IPS-15b (cell line): ENCODE data around the gene ADAMTS8.

Experiments used
- H3K27me3 ChIP-seq: one replicate; pipeline ENCODE4 v1.6.1; 2013; ENCODE audit warnings: low read length; ENCODE audit not compliant: control insufficient read depth, insufficient read depth
- H3K36me3 ChIP-seq: one replicate; pipeline ENCODE4 v1.6.1; 2013; ENCODE audit warnings: low read length; ENCODE audit not compliant: control insufficient read depth, insufficient read depth
- H3K4me1 ChIP-seq: one replicate; pipeline ENCODE4 v1.6.1; 2013; ENCODE audit warnings: mild to moderate bottlenecking, low read length; ENCODE audit not compliant: control insufficient read depth, insufficient read depth
- H3K4me3 ChIP-seq: one replicate; pipeline ENCODE4 v1.5.1; 2013; ENCODE audit warnings: low read depth, low read length
- H3K9ac ChIP-seq: one replicate; pipeline ENCODE4 v1.6.1; 2013; ENCODE audit warnings: low read depth, mild to moderate bottlenecking, low read length
- H3K9me3 ChIP-seq: one replicate; pipeline ENCODE4 v1.6.1; 2013; ENCODE audit warnings: mild to moderate bottlenecking, low read length; ENCODE audit not compliant: control insufficient read depth, insufficient read depth

The ADAMTS8 gene

DNA sequence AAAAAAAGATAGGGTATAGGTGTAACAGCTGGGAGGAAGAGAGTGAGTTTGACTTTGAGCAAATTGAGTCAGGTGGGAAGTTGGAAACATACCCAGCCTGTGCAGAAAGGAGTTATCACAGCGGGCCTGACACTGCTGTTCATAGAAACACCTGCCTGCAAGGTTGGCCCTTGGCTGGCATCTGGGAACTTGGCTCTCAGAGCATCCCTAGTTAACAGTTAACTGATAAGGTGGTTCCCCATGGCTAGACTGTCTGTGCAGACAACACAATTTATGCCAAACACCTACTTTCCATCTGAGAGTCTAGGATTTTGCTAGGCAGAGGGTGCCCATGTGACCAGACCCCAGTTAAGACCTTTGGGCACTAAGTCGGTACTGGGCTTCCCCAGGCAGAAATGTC is 31.4 kb downstream of the ADAMTS8 start:
- Histone ChIP-seq H3K9ac (no peak overlapping the region), H3K4me3 (no peak overlapping the region), H3K27me3 (no peaks in the 10 kb centered on the region), H3K9me3 (no peaks in the 10 kb centered on the region), H3K4me1 (no peaks in the 10 kb centered on the region), H3K36me3 (no peaks in the 10 kb centered on the region)

DNA sequence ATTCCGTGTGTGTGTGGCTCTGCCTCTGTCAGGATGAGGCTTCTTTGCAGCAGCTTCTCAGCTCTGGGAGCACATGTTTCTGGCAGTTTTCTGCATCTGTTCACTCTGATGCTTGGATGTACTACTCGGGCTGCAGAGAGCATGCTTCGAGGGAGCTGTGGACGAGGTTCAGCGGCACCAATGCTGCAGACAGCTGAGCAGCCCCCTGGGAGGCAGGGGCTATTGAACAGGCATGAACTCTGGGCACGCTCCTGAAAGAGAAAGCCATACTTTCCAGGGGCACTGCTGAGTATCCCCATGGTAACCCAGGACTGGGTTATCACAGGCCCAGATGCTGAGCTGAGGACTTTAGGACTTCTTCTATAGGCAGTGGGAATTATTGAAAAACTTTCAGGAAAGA is 33.8 kb downstream of the ADAMTS8 start:
- Histone ChIP-seq H3K36me3 (no peaks in the 10 kb centered on the region), H3K4me1 (peaks cover 7% of the 10 kb centered on the region), H3K9me3 (no peaks in the 10 kb centered on the region), H3K4me3 (no peak overlapping the region), H3K27me3 (peaks cover 4% of the 10 kb centered on the region), H3K9ac (no peak overlapping the region)

DNA sequence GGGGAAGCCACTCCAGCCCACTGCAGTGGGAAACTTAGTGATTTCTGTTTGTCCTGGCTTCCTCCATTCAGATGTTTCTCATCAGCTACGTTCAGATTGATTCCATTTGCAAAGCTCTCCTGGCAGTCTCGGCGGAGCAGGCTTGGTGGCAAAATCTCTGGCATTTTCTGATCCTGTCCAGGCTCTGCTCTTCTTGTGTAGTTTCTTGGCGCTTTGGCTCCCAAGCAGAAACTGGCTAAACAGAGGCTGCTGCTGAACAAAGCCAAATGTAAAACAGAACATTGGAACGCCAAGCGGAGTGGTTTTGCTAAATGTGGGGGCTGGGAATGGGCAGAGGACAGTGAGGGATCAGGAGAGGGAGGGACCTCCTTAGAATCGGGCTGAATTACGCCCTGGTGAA is 36.7 kb downstream of the ADAMTS8 start:
- peaks cover 7% of the 10 kb centered on the region for H3K4me1 ChIP-seq
- H3K36me3 ChIP-seq, result no peaks in the 10 kb centered on the region
- H3K9me3 ChIP-seq, result no peaks in the 10 kb centered on the region
- no peak overlapping the region for H3K9ac ChIP-seq
- H3K27me3 ChIP-seq, result peaks cover 4% of the 10 kb centered on the region
- no peak overlapping the region for H3K4me3 ChIP-seq

DNA sequence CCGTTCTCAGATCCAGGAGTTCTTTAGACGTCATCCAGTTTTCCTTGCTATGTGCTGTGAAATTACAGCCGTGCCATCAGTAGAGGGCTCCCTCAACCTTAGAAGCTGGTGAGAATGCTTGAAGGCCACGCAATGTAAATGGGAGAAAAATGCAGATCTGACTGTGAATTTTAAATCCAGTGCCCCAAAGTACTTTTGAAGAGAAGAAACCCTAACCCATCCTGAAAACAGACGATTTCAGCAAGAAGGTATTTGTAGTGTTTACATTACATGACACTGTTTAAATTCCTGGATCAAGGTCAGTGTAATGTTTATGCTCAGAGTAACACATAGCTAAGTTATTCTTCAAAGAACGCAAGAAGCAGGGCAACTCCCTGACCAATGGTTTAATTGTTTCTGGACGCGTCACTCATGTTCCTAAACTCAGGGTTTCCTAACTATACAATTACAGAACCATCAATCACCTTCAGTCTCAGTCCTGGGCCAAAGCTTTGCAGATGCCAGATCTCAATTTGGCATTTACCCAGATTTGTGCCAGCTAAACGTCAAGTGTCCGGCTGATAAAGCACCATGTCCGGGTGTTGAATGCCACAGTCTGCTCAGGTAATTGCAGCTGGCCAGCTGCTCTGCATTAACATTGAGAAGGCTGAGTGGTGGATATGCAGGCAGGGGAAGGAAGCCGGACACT is 38.2 kb downstream of the ADAMTS8 start:
- Histone ChIP-seq H3K9ac (no peak overlapping the region), H3K36me3 (no peaks in the 10 kb centered on the region), H3K4me1 (peaks cover 7% of the 10 kb centered on the region), H3K4me3 (no peak overlapping the region), H3K27me3 (peaks cover 4% of the 10 kb centered on the region), H3K9me3 (no peaks in the 10 kb centered on the region)

DNA sequence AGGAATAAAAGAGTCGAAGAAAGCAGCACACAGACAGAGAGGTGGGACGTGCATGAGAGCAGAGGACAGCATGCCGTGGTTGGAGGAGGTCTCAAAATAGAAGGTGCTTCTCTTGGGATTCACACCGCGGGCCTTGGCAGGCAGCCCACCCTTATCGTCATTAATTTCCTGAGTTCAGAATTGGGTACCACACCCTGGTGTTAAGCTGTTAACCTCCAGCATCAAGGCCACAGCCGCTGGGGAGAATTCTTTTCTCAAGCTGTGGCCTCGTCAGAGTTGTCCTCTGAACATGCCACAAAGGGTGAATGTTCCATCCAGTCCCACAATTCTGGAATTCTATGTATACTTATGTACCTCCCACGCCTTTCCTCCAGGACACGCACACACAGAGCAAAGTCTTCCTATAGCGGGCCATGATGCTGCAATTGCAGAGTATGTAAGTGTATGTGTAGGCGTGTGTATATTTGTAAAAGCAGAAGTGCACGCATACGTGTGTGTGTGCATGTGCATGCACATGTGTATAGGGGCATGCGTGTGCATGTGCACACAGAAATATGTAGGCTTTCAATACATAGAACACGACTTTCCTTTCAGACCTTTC is 39.0 kb downstream of the ADAMTS8 start:
- Histone ChIP-seq H3K4me1 (peaks cover 7% of the 10 kb centered on the region), H3K27me3 (peaks cover 4% of the 10 kb centered on the region), H3K9ac (no peak overlapping the region), H3K4me3 (no peak overlapping the region), H3K9me3 (no peaks in the 10 kb centered on the region), H3K36me3 (no peaks in the 10 kb centered on the region)

DNA sequence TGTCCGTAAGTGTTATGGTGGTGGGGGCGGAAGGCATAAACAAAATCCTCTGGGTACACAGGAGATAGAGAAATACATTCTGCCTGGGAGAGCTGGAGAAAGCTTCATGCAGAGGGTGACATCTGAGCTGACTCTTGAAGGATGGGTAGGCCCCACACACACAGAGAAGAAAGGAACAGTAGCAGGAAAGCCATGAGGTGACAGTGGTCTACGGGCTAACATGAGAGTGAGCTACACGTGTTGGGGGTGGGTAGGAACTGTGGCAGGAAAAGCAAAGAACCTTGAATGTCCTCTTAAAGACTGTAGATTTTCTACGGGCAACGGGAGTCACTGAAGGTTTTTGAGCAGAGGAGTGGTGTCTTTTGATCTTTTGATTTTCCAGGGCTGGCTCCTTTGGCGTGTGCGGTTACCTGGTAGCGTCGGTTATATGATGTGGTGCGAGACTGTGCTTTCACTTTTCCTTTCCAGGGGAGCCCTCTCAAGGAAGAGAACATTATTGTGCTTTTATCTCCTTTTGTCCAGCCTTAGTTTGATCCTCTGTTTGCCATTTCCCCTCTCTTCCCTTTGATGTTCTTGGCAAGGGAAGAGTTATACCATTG is 39.7 kb downstream of the ADAMTS8 start:
- H3K4me1 ChIP-seq, result peaks cover 7% of the 10 kb centered on the region
- no peaks in the 10 kb centered on the region for H3K36me3 ChIP-seq
- no peak overlapping the region for H3K9ac ChIP-seq
- peaks cover 4% of the 10 kb centered on the region for H3K27me3 ChIP-seq
- H3K9me3 ChIP-seq, result no peaks in the 10 kb centered on the region
- H3K4me3 ChIP-seq, result no peak overlapping the region

DNA sequence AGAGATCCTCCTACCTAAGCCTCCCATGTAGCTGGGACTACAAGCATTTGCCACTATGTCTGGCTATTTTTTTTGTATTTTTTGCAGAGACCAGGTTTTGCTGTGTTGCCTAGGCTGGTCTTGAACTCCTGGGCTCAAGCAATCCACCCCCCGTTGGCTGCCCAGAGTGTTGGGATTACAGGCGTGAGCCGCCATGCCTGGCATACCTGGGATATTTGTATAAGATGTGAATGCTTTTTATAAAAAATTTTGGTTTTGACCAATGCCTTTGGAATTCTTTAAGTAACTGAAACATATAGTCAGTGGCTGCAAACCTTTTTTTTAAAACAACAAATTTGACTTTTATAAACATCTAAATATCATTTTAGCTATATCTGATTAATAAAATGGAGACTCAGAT is 42.4 kb downstream of the ADAMTS8 start:
- Histone ChIP-seq H3K9ac (no peak overlapping the region), H3K4me1 (peaks cover 11% of the 10 kb centered on the region), H3K27me3 (no peaks in the 10 kb centered on the region), H3K4me3 (no peak overlapping the region), H3K9me3 (no peaks in the 10 kb centered on the region), H3K36me3 (no peaks in the 10 kb centered on the region)

DNA sequence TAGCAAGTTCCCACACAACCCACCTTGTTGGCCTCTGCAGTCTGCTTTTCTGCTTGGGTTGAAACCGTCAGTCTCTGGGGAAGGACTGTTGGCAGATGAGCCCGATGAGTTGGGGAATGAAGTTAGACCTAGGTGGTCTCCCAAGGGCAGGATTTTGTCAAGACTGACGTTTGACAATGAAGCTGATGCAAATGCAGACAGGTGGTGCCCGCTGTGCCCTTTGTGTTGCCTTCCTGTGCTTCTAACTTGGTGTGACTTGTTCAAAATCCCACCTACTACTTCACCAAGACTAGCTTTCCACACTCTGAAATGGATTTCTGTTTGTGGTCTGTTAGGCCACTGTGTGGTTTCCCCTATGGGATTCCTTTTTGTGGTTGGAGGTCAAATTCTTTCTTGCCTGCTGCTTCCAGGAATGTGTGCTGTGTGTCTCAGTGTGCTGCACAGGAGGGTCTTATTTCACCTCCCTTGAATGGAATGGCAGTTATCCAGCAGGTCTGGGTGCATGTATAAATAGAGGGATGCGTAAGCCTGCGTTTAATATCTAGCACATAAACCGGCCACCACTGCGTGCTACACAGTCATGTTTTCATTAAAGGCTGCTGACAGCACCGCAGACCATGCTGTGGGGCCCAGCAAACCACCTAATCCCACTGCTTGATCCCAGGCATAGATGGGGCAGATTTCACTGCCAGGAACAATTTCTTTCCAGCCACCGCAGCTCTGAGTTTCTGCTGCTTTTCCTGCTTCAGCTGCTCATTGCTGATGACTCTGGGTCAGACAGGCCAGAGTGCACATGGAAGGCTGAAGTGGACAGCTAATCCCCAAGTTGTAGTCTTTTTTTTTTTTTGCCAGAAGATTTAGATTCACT is 44.8 kb downstream of the ADAMTS8 start:
- no peak overlapping the region for H3K9ac ChIP-seq
- no peaks in the 10 kb centered on the region for H3K27me3 ChIP-seq
- H3K36me3 ChIP-seq, result no peaks in the 10 kb centered on the region
- H3K4me1 ChIP-seq, result peaks cover 8% of the 10 kb centered on the region
- H3K4me3 ChIP-seq, result no peak overlapping the region
- no peaks in the 10 kb centered on the region for H3K9me3 ChIP-seq

DNA sequence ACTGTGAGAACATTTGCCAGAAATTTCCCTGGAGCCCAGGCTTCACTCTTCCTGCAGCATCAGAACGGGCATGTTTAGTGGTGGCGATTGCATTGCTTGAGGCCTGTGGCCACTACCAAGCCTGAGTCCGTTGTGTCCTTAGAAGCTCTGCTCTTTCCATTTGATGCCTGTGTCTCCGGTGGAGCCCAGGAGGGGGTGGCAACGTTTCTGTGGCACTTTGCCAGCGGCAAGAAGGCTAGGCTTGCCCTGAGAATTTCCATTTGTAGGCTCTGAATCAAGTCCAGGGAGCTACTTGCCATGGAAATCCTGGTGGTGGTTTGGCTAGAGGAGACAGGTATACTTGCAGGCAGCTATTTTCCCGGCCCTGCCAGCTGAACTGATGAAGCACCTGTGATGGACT is 47.1 kb downstream of the ADAMTS8 start:
- Histone ChIP-seq H3K9ac (no peak overlapping the region), H3K36me3 (no peaks in the 10 kb centered on the region), H3K27me3 (no peaks in the 10 kb centered on the region), H3K4me1 (peaks cover 17% of the 10 kb centered on the region), H3K4me3 (no peak overlapping the region), H3K9me3 (no peaks in the 10 kb centered on the region)

DNA sequence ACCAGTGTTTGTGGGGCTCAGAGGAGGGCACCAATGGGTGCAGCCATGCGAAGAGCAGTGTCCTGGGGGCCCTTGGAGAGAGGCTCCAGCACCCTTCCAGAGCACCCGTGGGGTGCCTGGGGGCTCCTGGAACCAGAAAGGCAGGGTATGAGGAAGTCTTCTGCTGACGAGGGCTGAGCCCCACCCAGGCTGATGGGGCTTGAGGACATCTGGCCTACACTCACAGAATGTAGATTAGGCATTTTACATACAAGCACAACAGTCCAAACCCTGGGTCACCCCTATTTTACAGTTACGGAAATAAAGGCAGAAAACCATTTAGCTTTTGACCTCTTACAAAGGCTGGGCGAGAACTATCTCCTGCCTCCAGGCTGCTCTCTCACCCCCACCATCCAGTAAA is 47.6 kb downstream of the ADAMTS8 start:
- Histone ChIP-seq H3K4me1 (peaks cover 17% of the 10 kb centered on the region), H3K4me3 (no peak overlapping the region), H3K27me3 (no peaks in the 10 kb centered on the region), H3K9me3 (no peaks in the 10 kb centered on the region), H3K9ac (no peak overlapping the region), H3K36me3 (no peaks in the 10 kb centered on the region)

DNA sequence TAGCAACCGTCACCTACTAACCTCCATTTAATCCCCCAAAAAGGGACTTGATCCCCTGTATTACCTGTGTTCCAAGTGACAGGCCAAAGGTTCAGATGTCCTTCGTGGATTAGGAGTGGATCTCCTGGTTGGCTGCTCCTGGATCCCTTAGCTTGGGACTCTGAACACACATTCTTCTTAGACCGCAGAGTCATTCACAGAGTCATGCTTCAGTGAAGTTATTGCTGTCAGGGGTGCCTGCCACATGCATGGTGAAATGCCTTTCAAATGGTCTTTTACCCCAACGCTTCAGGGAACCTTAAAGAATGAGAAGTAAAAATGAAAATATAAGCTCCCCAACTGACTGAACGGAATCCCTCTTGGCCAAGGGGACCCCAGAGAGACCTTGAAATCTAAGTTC is 49.1 kb downstream of the ADAMTS8 start:
- Histone ChIP-seq H3K4me3 (no peak overlapping the region), H3K9ac (no peak overlapping the region), H3K27me3 (no peaks in the 10 kb centered on the region), H3K36me3 (no peaks in the 10 kb centered on the region), H3K9me3 (no peaks in the 10 kb centered on the region), H3K4me1 (peaks cover 17% of the 10 kb centered on the region)
